Activated T-helper 1 cell treated with anti-CD3 and anti-CD28 coated beads, Interleukin-2, amount 50 U/mL, for 16 hours (primary cell): Measurements from ENCODE around the gene HDAC1.
A peak's percentile ranks its signal among the peaks of the same experiment; 100 is the strongest.
"Not testable (repeated sequence)": the region's sequence is repeated elsewhere in the genome, so short reads cannot be mapped to it uniquely, and the experiment has no call there.

Experiments used
- DNase-seq, 2 donors: peaks; one replicate each; pipeline ENCODE4 v3.0.0-alpha.2; 2020; ENCODE audit warnings: low read depth in 1 of 2, low spot score in 1 of 2

HDAC1 gene

DNA sequence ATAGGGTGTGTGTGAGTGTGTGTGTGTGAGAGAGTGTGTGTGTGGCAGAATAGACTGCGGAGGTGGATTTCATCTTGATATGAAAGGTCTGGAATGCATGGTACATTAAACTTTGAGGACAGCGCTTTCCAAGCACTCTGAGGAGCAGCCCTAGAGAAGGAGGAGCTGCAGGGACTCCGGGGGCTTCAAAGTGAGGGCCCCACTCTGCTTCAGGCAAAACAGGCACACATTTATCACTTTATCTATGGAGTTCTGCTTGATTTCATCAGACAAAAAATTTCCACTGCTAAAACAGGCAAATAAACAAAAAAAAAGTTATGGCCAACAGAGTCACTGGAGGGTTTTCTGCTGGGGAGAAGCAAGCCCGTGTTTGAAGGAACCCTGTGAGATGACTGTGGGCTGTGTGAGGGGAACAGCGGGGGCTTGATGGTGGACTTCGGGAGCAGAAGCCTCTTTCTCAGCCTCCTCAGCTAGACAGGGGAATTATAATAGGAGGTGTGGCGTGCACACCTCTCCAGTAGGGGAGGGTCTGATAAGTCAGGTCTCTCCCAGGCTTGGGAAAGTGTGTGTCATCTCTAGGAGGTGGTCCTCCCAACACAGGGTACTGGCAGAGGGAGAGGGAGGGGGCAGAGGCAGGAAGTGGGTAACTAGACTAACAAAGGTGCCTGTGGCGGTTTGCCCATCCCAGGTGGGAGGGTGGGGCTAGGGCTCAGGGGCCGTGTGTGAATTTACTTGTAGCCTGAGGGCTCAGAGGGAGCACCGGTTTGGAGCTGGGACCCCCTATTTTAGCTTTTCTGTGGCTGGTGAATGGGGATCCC, 18.3 kb upstream of the HDAC1 start:
- DNase-seq: peak; percentile 71 to 75

DNA sequence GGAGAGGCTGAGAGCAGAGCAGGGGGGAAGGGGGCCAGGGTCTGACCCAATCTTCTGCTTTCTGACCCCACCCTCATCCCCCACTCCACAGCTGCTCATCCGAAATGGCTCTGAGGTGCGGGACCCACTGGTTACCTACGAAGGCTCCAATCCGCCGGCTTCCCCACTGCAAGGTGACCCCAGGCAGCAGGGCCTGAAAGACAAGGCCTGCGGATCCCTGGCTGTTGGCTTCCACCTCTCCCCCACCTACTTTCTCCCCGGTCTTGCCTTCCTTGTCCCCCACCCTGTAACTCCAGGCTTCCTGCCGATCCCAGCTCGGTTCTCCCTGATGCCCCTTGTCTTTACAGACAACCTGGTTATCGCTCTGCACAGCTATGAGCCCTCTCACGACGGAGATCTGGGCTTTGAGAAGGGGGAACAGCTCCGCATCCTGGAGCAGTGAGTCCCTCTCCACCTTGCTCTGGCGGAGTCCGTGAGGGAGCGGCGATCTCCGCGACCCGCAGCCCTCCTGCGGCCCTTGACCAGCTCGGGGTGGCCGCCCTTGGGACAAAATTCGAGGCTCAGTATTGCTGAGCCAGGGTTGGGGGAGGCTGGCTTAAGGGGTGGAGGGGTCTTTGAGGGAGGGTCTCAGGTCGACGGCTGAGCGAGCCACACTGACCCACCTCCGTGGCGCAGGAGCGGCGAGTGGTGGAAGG, 17.1 kb upstream of the HDAC1 start:
- DNase-seq: no peak

DNA sequence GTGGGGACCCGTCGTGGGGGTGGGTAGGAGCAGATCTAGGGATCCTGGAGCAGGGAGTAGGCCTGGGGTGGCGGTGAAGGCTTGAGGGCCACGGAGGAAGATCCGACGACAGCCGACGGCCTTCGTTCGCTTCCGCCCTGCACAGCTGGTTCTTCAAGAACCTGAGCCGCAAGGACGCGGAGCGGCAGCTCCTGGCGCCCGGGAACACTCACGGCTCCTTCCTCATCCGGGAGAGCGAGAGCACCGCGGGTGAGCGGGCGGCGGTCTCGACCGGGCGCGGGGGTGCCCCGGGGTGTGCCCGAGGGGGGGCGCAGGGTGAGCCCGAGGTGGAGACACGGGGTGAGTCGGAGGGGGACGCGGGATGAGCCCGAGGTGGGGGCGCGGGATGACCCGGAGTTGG, 16.5 kb upstream of the HDAC1 start:
- DNase-seq: no peak

DNA sequence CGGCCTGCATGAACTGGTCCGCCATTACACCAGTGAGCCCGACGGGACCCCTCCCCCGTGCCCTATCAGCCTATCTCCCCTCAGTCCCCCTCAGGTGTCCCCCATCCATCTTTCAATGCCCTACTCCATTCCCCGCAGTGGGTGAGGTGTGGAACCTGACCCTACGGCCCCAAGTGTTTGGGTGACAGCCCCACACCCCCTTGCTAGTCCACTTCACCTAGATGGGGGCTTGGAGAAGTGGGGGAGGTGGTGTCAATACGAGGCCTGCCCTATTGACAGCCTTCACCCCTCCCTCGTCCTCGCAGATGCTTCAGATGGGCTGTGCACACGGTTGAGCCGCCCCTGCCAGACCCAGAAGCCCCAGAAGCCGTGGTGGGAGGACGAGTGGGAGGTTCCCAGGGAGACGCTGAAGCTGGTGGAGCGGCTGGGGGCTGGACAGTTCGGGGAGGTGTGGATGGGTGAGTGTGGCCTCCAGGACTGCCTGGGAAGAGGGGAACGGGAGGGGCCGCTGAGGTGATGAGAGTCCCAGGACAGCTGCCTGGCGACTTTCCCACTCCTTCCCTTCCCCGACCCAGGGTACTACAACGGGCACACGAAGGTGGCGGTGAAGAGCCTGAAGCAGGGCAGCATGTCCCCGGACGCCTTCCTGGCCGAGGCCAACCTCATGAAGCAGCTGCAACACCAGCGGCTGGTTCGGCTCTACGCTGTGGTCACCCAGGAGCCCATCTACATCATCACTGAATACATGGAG, 15.7 kb upstream of the HDAC1 start:
- DNase-seq: no peak

DNA sequence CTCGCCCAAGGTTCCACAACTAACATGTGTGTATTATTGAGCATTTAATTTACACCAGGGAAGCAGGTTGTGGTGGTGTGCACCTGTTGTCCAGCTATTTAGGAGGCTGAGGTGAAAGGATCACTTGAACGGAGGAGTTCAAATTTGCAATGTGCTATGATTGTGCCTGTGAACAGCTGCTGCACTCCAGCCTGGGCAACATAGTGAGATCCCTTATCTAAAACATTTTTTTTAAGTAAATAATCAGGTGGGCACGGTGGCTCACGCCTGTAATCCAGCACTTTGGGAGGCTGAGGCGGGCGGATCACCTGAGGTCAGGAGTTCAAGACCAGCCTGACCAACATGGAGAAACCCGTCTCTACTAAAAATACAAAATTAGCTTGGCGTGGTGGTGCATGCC, 7.1 kb upstream of the HDAC1 start:
- DNase-seq: not testable (repeated sequence)

DNA sequence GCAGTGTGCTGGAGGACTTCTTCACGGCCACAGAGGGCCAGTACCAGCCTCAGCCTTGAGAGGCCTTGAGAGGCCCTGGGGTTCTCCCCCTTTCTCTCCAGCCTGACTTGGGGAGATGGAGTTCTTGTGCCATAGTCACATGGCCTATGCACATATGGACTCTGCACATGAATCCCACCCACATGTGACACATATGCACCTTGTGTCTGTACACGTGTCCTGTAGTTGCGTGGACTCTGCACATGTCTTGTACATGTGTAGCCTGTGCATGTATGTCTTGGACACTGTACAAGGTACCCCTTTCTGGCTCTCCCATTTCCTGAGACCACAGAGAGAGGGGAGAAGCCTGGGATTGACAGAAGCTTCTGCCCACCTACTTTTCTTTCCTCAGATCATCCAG, 6.2 kb upstream of the HDAC1 start:
- no peak for DNase-seq

DNA sequence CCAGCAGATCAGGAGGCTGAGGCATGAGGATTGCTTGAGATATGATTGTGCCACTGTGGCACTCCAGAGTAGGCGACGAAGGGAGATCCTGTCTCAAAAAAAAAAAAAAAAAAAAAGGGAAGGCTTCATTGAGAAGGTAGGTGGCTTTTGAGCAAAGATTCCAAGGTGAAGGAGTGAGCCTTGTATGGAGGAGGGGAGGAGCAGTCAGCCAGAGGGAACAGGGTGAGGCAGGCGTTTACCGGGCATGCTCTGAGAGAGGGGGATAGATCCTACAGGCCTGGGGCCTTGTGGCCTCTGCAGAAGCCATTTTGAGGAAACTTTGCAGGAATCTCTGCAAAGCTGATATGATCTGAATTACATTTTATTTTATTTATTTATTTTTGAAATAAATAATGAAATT, 5.1 kb upstream of the HDAC1 start:
- no peak for DNase-seq

DNA sequence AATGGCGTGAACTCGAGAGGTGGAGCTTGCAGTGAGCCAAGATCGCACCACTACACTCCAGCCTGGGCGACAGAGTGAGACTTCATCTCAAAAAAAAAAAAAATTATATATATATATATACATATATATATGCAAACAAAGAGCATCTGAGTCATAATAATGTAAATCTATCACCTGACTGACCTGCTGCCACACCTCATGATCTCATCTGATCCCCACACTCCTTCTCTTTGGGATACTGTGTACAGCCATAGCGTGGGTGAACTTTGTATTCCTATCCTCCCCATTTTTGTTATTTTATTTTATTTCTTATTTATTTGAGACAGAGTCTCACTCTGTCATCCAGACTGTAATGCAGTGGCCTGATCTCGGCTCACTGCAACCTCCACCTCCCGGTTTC, 2.6 kb upstream of the HDAC1 start:
- DNase-seq: no peak

DNA sequence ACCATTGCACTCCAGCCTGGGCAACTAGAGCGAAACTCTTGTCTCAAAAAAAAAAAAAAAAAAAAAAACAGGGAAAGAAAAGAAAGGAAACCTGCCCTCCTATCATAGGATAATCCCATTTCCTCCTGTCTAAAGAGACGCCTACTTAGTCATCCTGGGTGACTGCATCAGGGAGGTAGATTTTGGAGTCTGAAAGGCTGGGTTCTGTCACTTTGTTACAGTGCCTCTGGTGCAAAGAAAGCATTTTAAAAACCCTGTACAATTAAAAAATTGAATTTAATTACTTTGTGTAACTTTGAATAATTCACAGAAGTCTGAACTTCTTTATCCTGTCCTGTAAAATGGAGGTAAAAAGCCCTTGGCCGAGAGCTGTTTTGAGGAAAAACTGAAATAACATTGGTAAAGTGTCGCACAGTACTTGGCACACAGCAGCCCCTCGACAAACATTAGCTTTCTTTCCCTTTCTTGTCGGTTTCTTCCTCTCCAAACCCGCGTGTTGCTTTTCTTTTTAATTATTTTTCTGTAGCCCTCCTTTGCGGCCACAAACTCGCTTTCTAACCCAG, 657 bp upstream of the HDAC1 start:
- DNase-seq: no peak

DNA sequence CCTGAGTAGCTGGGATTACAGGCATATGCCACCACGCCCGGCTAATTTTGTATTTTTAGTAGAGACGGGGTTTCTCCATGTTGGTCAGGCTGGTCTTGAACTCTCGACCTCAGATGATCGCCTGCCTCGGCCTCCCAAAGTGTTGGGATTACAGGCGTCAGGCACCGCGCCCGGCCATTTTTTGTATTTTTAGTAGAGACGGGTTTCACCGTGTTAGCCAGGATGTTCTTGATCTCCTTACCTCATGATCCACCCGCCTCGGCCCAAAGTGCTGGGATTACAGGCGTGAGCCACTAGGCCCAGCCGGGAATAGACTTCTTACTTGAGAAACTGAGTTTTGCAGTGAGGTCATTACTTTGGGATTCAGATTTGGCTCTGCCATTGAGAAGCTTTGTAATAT, 6.3 kb downstream of the HDAC1 start:
- not testable (repeated sequence) for DNase-seq

DNA sequence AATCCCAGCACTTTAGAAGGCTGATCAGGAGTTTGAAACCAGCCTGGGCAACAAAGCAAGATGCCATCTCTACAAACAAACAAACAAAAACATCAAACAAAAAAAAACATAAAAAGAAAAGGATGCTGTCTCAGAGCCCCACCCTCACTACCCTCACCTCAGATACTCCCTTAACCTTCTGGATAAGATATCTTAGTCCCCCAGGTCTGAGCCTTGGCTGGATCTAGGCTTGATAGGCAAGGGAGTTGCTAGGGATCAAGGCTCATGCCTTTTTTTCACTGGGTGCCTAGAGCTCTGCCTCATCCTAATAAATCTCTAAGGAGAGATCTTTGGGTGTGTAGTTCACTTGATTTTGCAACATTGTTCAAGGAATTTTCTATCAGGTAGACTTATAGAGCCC, 7.4 kb downstream of the HDAC1 start:
- DNase-seq: no peak

DNA sequence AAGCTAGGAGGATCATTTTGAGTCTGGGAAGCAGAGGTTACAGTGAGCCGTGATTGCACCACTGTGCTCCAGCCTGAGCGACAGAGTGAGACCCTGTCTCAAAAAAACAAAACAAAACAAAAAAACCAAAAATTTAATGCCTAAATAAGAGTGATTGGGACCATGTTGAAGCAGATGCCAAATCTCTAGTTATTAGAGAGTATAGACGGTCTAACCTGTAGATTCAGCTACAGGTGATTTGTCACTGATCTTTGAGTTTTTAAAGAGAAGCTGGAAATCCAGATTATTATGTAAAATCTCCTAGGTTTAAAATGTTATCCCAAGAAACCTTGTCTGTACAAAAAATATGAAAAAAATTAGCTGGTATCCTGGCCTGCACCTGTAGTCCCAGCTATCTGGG, 11.5 kb downstream of the HDAC1 start:
- DNase-seq: no peak

DNA sequence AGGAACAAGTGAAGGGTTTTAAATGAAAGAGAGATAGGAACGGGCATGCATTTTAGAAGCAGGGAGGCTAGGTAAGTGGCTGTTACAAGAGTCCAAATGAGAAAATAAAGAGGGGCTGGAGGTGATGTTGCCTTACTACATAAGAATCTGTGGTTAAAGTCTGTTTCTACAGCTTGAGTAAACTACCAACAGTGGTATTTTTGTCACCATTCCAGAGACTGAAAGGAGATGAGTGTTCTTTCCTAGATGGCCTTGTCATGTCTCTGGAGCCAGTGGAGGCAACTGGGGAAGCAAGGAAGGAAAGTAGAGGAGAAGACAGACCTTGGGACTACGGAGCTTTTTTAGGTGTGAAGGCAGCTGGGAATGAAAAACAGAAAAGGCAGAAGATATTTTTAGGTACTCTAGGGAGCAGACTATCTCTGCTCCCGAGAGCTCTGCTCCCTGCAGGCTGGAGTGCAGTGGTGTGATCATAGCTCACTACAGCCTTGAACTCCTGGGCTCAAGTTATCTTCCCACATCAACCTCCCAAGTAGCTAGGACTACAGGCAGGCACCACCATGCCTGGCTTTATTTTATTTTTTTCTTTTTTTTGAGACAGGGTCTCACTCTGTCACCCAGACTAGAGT, 12.2 kb downstream of the HDAC1 start:
- DNase-seq: no peak

DNA sequence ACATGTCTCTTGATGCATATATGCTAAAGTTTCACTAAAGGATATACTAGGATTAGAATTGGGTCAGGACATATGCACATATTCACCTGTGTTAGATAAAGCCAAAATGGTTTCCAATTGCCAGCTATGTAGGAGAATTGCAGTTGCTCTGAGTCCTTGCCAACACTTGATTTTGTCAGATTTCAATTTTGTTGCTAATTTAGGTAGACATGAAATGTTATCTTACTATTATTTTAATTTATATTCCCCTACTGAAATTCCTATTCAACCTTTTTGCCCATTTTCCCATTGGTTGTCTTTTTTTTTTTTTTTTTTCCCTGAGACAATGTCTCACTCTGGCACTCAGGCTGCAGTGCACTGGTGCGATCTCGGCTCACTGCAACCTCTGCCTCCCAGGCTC, 13.4 kb downstream of the HDAC1 start:
- DNase-seq: no peak

DNA sequence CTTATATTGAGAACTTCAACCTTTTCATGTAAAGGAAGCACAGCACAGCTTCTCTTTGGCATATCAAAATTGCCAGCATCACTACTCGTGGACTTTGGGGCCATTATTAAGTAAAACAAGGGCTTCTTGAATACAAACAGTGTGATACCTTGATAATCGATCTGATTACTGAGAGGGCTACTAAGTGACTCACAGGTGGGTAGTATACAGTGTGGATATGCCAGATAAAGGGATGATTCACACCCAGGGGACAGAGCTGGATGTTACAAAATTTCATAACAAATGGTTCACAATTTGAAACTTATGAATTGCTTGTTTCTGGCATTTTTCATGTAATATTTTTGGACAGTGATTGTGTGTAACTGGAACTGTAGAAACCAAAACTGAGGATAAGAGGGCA, 15.4 kb downstream of the HDAC1 start:
- no peak for DNase-seq

DNA sequence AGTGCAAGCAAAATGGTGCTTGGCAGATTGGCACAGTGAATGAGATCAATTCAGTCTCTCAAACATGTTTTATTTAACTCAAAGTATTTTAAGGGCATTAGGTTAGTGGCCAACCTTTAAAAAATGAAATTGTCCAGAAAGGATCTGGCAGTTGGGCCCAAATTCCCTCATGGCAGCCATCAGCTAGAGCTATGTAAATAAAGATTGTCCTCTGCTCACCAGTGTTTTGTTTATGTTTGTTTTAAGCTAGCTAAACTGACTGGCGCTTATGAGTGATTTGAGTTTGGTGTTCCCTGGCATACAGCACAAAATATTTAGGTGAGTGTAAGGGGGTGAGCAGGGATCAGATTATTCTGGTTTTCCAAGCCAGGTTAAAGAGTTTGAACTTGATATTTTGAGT, 18.1 kb downstream of the HDAC1 start:
- DNase-seq: no peak

DNA sequence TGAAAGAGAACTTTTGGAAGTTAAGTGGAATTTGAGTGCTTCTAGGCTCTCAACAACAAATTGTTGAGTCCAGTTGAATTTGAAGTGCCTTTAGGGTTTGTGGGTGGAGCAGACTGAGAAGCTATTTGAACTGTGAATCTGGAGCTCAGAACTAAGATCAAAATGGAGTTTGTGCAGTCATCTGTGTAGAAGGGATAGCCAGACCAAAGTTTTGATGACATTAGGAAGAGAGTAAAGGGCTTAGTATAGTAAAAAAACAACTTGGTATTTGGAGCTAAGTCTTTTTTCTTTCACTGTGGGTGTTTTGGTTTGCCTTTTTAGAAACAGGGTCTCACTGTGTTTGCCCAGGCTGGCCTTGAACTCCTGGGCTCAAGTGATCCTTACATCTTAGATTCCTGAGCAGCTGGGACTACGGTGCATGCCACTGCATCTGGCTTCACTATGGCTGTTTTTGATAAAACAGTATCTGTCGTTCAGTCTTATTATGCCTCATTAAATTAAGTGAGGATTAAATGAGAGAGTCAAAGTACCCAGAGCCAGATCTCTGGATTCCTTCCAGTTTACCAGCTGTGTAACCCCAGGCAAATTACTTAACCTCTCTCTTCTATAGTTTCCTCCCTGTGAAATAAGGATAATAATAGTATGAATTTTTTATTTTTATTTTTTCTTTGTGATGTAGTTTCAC, 20.0 kb downstream of the HDAC1 start:
- DNase-seq: no peak

DNA sequence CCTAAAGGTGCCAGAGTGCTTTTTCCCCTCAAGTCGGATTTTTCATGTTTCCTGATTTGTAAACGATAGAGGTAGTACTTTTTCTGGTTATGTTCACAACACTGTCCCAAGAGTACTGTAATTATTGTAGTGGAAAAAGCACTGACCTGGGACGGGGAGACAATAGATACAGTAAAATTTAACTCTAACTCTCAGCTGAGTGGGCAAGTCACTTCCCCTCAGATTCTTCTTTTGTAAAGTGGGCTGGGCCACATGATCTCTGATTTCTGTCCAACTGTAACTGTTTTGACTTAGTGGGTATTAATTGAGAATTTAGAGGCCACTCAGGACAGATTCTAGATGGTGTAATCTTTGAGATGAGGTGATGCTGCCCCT, 25.0 kb downstream of the HDAC1 start:
- no peak for DNase-seq

DNA sequence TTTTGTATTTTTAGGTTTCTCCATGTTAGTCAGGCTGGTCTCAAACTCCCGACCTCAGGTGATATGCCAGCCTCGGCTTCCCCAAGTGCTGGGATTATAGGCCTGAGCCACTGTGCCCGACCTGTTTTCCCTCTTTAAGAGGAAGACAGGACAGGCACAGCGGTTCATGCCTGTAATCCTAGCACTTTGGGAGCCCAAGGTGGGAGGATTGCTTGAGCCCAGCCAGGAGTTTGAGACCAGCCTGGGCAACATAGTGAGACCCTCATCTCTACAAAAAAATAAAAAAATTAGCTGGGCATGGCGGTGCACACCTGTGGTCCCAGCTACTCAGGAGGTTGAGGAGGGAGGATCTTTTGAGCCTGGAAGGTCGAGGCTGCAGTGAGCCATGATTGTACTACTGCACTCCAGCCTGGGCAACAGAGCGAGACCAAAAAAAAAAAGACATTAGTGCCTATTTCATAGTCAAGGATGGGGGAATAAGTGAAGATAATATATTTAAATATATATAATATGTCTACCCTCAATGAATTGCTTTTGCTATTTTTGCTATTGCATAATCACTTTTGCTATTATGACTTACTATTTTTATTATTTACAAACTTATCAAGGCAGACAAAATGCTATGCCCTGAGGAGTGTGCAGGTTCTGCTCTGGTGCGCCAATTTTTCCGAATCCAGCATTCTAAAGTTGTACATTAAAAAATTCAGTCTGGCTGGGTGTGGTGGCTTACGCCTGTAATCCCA, 26.4 kb downstream of the HDAC1 start:
- DNase-seq: no peak

DNA sequence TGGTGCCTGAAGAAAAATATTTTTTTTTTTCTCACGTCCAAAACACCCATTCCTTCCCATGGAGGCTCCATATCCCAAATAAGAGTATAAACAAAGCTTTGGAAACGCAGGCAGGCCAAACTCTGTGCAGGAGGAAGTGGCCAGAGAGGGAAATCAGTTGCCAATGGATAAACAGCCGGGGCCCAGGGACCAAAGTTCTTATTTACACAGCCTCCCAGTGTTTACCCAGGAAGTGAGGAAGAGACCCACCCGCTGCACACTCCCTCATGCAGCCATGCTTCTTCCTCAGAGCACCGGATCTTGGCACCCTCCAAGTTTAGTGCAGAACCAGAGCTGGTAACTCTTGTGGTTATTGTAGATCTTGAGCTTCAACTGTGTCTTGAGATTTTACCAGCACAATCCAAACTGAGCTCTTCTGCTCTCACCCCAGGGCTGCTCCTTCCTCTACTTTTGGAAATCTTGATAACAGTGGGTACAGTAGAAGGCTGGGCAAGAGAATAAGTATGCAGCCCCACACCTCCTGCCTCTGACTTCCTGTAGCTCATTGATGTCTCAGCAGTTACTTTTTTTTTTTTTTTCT, 29.9 kb downstream of the HDAC1 start:
- DNase-seq: no peak
